Fibroblast of lung (primary cell): ENCODE data around the gene BTBD9. TPM values are rescaled to one million over a fixed set of nuclear protein-coding genes. Genes with fewer than 3 reads are reported as not detected.

ENCODE experiments used
- DNase-seq, 2 donors: peaks; one replicate each; pipeline versions ENCODE4 v3.0.0 to v3.0.0-alpha.2; 2010; ENCODE audit warnings: low read depth in 2 of 2
- H2AFZ ChIP-seq: 2 replicates; pipeline ENCODE4 v1.5.1; 2012; ENCODE audit warnings: low read length, control low read depth, inconsistent platforms
- H3K27ac ChIP-seq: 2 replicates; pipeline ENCODE4 v1.5.1; 2011; ENCODE audit warnings: low read length, control low read depth; ENCODE audit not compliant: insufficient read depth
- H3K27me3 ChIP-seq: 2 replicates; pipeline ENCODE4 v1.5.1; 2011; ENCODE audit warnings: mild to moderate bottlenecking, low read length; ENCODE audit not compliant: control insufficient read depth, insufficient read depth
- H3K36me3 ChIP-seq: 2 replicates; pipeline ENCODE4 v1.5.1; 2011; ENCODE audit warnings: low read length; ENCODE audit not compliant: control insufficient read depth, insufficient read depth
- H3K4me1 ChIP-seq: 2 replicates; pipeline ENCODE4 v1.5.1; 2011; ENCODE audit warnings: low read length; ENCODE audit not compliant: control insufficient read depth, insufficient read depth; ENCODE audit errors: extremely low read depth
- H3K4me2 ChIP-seq: 2 replicates; pipeline ENCODE4 v1.5.1; 2011; ENCODE audit warnings: low read length, control low read depth; ENCODE audit not compliant: insufficient read depth; ENCODE audit errors: extremely low read depth
- H3K4me3 ChIP-seq, 4 experiments: fragments of 200-600 bp in 1 of 4; sonication (generic) in 1 of 4; replicated peaks in 1 of 4; 2 replicates each; pipeline ENCODE4 v1.5.1; 2011 to 2016; ENCODE audit warnings: low read length in 4 of 4, low read depth in 3 of 4, mild to moderate bottlenecking in 3 of 4, control low read depth in 2 of 4, inconsistent platforms in 1 of 4, mixed read lengths in 1 of 4; ENCODE audit not compliant: insufficient read depth in 1 of 4; ENCODE audit errors: control extremely low read depth in 1 of 4
- H3K79me2 ChIP-seq: 2 replicates; pipeline ENCODE4 v1.5.1; 2012; ENCODE audit warnings: mild to moderate bottlenecking, low read length, inconsistent platforms; ENCODE audit not compliant: control insufficient read depth, insufficient read depth
- H3K9ac ChIP-seq: 2 replicates; pipeline ENCODE4 v1.5.1; 2011; ENCODE audit warnings: mild to moderate bottlenecking, low read length, control low read depth; ENCODE audit not compliant: insufficient read depth
- H3K9me3 ChIP-seq: 2 replicates; pipeline ENCODE4 v1.5.1; 2012; ENCODE audit warnings: low read depth, low read length; ENCODE audit not compliant: control insufficient read depth, insufficient read depth
- H4K20me1 ChIP-seq: 2 replicates; pipeline ENCODE4 v1.5.1; 2011; ENCODE audit warnings: low read length; ENCODE audit not compliant: control insufficient read depth, insufficient read depth; ENCODE audit errors: extremely low read depth
- EZH2 ChIP-seq: IDR thresholded peaks from 2 replicates; pipeline ENCODE4 v1.5.1; 2012; ENCODE audit warnings: low read length, control low read depth, mild to moderate bottlenecking; ENCODE audit errors: missing control alignments
- polyA plus RNA-seq, 2 donors: library from polyadenylated mRNA; depleted of rRNA in 1 of 2; stranded (reverse) in 1 of 2; unstranded in 1 of 2; fragments of >200 nt; gene quantifications; 2 replicates each; pipeline ENCODE4 v1.2.1, GENCODE V29; 2011 to 2012; ENCODE audit warnings: missing spikeins in 1 of 2
- total RNA-seq: library from RNA; depleted of rRNA; stranded (reverse); fragments of >200 nt; gene quantifications from 2 replicates; pipeline ENCODE4 v1.2.1, GENCODE V29; 2014
- TF ChIP-seq, protein P1 (sequence below), 2 donors: IDR thresholded peaks in 1 of 2; conservative IDR thresholded peaks in 1 of 2; 1 replicate in 1 of 2; 2 replicates in 1 of 2; pipeline ENCODE4 v1.5.1; 2011 to 2012; ENCODE audit warnings: low read length in 2 of 2, control low read depth in 1 of 2, inconsistent platforms in 1 of 2, low read depth in 1 of 2, mild to moderate bottlenecking in 1 of 2

BTBD9 gene
- total and polyA plus RNA-seq, 2 donors (not counting 1 experiment from before 2014, with no cell fraction given): 7.7 to 13.4 TPM

DNA sequence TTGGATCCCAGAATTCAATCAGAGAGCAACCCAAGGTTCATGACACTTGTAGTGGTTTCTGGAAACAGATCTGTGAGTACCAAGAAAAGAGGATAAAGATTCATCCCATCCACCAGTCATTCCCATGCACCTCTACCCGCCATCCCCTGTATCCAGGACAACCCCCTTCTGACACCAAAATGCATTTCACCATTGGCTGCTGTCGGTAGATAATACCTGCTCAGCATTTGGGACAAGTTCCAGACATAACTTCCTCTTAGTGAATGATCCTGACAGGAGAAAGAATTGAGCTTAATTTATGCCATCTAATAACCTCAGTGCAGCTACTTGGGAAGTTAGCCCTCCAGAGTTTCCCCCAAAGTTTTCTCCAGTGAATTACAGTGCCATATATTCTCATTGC, 491.1 kb downstream of the BTBD9 start:
- Histone ChIP-seq H3K27me3 (no peaks in the 10 kb centered on the region), H2AFZ (no peak overlapping the region), H3K79me2 (no peaks in the 10 kb centered on the region), H3K36me3 (no peaks in the 10 kb centered on the region), H3K4me3 (no peak overlapping the region), H4K20me1 (no peaks in the 10 kb centered on the region), H3K4me1 (peaks cover 18% of the 10 kb centered on the region), H3K9me3 (no peaks in the 10 kb centered on the region), H3K9ac (no peak overlapping the region), H3K27ac (no peak overlapping the region), H3K4me2 (no peak overlapping the region)
- TF ChIP-seq, protein P1, sequence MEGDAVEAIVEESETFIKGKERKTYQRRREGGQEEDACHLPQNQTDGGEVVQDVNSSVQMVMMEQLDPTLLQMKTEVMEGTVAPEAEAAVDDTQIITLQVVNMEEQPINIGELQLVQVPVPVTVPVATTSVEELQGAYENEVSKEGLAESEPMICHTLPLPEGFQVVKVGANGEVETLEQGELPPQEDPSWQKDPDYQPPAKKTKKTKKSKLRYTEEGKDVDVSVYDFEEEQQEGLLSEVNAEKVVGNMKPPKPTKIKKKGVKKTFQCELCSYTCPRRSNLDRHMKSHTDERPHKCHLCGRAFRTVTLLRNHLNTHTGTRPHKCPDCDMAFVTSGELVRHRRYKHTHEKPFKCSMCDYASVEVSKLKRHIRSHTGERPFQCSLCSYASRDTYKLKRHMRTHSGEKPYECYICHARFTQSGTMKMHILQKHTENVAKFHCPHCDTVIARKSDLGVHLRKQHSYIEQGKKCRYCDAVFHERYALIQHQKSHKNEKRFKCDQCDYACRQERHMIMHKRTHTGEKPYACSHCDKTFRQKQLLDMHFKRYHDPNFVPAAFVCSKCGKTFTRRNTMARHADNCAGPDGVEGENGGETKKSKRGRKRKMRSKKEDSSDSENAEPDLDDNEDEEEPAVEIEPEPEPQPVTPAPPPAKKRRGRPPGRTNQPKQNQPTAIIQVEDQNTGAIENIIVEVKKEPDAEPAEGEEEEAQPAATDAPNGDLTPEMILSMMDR (conservative IDR thresholded peaks at IDR 0.05 in 1 of 2, IDR thresholded peaks at IDR 0.05 in 1 of 2; ENCODE audit: low read depth in 1 of 2, low read length in 2 of 2): no peak
- TF ChIP-seq EZH2: no peak
- DNase-seq: no peak

DNA sequence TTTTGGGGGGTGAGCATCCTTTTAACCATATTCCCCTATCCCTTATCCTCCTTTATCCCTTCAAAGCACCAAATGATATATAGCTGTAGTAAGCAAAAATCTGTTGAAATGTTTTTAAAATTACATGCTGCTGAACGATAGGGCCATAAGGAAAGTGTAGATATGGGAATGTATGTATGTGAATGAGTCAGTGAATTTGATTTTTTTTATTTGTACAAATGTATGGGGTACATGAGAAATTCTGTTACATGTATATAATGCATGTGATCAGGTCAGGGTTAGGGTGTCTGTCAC, 493.0 kb downstream of the BTBD9 start:
- H3K9ac ChIP-seq: no peak overlapping the region
- DNase-seq: no peak
- H4K20me1 ChIP-seq: peaks cover 2% of the 10 kb centered on the region

DNA sequence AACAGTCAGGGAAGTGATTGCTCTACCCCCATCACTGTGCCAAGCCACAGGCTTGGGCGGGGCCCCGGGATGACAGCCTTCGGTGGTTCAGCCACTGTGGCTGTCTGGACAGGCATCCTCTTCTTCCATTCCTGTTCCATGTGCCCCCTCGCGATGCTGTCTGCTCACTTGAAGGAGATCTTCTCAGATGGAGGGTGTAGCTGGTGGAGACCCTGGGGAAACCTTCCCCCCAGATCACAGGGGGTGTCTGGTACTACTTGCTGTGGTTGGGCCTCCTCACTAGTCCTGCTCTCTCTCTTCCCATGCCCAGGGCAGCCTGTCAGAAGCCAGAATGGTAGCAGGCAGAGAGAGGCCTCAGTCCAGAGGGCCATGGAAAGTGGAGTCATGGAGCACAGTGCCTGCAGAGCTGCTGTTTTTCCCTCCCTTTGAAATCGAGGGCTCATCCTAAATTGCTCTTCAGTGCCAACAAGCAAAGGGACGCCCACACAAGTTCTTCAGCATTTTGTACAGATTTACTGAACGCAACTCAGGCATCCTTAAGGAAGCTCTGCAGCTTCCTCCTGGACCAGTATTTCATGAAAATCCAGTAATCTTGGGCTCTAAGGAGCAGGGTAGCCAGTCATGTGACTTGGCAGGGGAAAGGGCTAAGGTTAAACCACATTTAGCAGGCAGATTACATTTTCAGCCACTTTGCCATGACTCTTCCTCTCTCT, 493.6 kb downstream of the BTBD9 start:
- no peaks in the 10 kb centered on the region for H3K79me2 ChIP-seq
- no peak for TF ChIP-seq EZH2
- TF ChIP-seq, protein P1 (conservative IDR thresholded peaks at IDR 0.05 in 1 of 2, IDR thresholded peaks at IDR 0.05 in 1 of 2; ENCODE audit: low read depth in 1 of 2, low read length in 2 of 2): no peak

More for the DNA sequence above, 493.0 kb downstream of the BTBD9 start:
- H3K4me3 ChIP-seq: no peak overlapping the region
- TF ChIP-seq EZH2: no peak
- TF ChIP-seq, protein P1 (conservative IDR thresholded peaks at IDR 0.05 in 1 of 2, IDR thresholded peaks at IDR 0.05 in 1 of 2; ENCODE audit: low read depth in 1 of 2, low read length in 2 of 2): no peak
- no peaks in the 10 kb centered on the region for H3K36me3 ChIP-seq
- no peaks in the 10 kb centered on the region for H3K79me2 ChIP-seq
- peaks cover 18% of the 10 kb centered on the region for H3K4me1 ChIP-seq
- H3K27me3 ChIP-seq: no peaks in the 10 kb centered on the region
- H2AFZ ChIP-seq: no peak overlapping the region
- no peak overlapping the region for H3K4me2 ChIP-seq
- H3K27ac ChIP-seq: no peak overlapping the region
- no peaks in the 10 kb centered on the region for H3K9me3 ChIP-seq

More for the DNA sequence above, 493.6 kb downstream of the BTBD9 start:
- Histone ChIP-seq H3K27me3 (no peaks in the 10 kb centered on the region), H3K4me3 (no peak overlapping the region), H3K27ac (no peak overlapping the region), H3K4me2 (no peak overlapping the region), H4K20me1 (peaks cover 2% of the 10 kb centered on the region), H3K36me3 (no peaks in the 10 kb centered on the region), H3K9me3 (no peaks in the 10 kb centered on the region), H3K4me1 (peaks cover 18% of the 10 kb centered on the region), H3K9ac (no peak overlapping the region), H2AFZ (no peak overlapping the region)
- DNase-seq: no peak
